ENCODE data around the gene GTF2E1. TPM values are rescaled to one million over a fixed set of nuclear protein-coding genes. Genes with fewer than 3 reads are reported as not detected.

GTF2E1 gene
- total and polyA plus RNA-seq, 10 of the 15 experiments (the other 5 are each of a cell fraction or from before 2014, with no cell fraction given), result 9.2 to 24.9 (median 16.2) TPM

DNA sequence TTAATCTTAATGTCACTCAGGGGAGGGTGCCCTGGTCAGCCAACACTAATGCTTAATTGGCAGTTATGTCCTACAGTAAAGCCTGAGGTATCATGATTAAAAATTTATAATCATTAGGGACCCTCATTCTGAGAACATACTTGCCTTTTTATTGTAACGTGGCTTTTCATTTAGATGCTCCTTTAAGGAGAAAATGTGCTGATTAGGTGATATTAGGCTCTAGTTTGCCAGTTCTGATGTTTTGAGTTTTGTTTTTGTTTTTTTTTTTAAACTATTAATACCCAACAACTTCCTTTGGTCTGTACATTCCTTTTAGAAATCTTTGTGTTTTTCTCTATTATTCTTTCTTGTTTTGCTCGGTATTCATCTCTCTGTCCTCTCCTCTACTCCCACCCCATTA, 10.3 kb downstream of the GTF2E1 start (continued):
- TF ChIP-seq GABPA (IDR thresholded peaks at IDR 0.05; ENCODE audit: low read depth) (no peak), ATF3 (IDR thresholded peaks at IDR 0.05; ENCODE audit: borderline replicate concordance, extremely low read depth, low read depth, low read length) (no peak)

DNA sequence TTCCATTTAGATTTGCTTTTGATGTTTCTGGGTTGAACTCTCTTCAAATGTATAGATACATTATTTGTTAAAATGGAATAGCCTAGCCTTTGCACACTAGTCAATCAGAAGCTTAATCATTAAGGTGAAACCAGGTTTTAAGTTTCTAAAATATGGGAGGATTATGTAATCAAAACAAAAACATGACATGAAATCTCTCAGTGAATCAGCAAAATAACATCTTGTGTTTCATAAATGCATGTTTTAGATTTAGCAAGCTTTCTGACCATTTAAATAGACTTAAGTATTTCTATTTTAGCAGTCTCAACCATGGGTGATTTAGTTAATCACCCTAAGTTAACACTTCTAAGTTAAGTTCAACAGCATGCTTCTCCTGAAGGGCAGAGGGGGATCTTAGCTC, 11.3 kb downstream of the GTF2E1 start:
- ChIA-PET POLR2A (interaction anchor here (0.7 to 3.3 kb wide), 2 partner anchors 11 to 12 kb away, joined by 3 to 13 read pairs; partner anchors contain the start of genes GTF2E1 and RABL3), RAD21 (ENCODE audit: unreplicated experiment) (interaction anchor here (0.8 to 1.3 kb wide), 3 partner anchors 9 to 14 kb away, joined by 3 to 5 read pairs (median 3); no protein-coding TSS in a partner anchor), CTCF (interaction anchor here (0.6 to 1.7 kb wide), 6 partner anchors 8 to 673 kb away, joined by 3 to 7 read pairs (median 4); partner anchors contain the start of gene NDUFB4), SMC1A (ENCODE audit: uncharacterized antibody, unreplicated experiment) (interaction anchor here (0.8 to 3.4 kb wide), 9 partner anchors 9 to 186 kb away, joined by 3 to 20 read pairs (median 6); partner anchors contain the start of genes GTF2E1 and RABL3)
- BruUV-seq (replicated peaks), result no TSS peak
- FAIRE-seq (no peak), DNase-seq (ENCODE audit: low read depth, low spot score) (no peak), ATAC-seq (no peak; the same call in 2 of the 3 replicates)
- peaks cover 0 to 10% of the 10 kb centered on the region in 2 experiments; a peak in 3 of 4 replicates for H3K36me3 ChIP-seq (ENCODE audit: control insufficient read depth in 2 of 2, insufficient read depth in 2 of 2, low read length in 1 of 2)
- no peak overlapping the region for H3K27ac ChIP-seq (ENCODE audit: control insufficient read depth, insufficient read depth)
- no peaks in the 10 kb centered on the region for H3K4me1 ChIP-seq (ENCODE audit: control insufficient read depth, insufficient read depth, low read length)
- H3K27me3 ChIP-seq (replicated peaks in 1 of 2; ENCODE audit: control insufficient read depth in 2 of 2, insufficient read depth in 2 of 2, low read length in 1 of 2), result no peaks in the 10 kb centered on the region
- in situ Hi-C loops (cut with MboI) (no loop called here), intact Hi-C loops (cut with micrococcal nuclease; ENCODE audit: unreplicated experiment) (no loop called here)
- H4K20me1 ChIP-seq (ENCODE audit: control insufficient read depth, insufficient read depth), result no peaks in the 10 kb centered on the region
- H3K4me3 ChIP-seq, result no peak overlapping the region
- no peak for TF ChIP-seq ASH2L (IDR thresholded peaks at IDR 0.05; ENCODE audit: borderline replicate concordance, low read depth)
- no peak for TF ChIP-seq POU2F2 (IDR thresholded peaks at IDR 0.05; ENCODE audit: borderline replicate concordance, low read depth, low read length)
- TF ChIP-seq USF1 (IDR thresholded peaks at IDR 0.05; ENCODE audit: borderline replicate concordance, extremely low read length, insufficient read depth, low read depth, low read length), result no peak
- no peak for TF ChIP-seq FOXM1 (IDR thresholded peaks at IDR 0.05; ENCODE audit: low read depth, low read length)
- no peak for TF ChIP-seq TCF7 (IDR thresholded peaks at IDR 0.05; ENCODE audit: borderline replicate concordance)
- no peak for TF ChIP-seq ZZZ3 (IDR thresholded peaks at IDR 0.05; ENCODE audit: control insufficient read depth, insufficient read length, low read depth)
- TF ChIP-seq, protein P1, sequence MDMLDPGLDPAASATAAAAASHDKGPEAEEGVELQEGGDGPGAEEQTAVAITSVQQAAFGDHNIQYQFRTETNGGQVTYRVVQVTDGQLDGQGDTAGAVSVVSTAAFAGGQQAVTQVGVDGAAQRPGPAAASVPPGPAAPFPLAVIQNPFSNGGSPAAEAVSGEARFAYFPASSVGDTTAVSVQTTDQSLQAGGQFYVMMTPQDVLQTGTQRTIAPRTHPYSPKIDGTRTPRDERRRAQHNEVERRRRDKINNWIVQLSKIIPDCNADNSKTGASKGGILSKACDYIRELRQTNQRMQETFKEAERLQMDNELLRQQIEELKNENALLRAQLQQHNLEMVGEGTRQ (IDR thresholded peaks at IDR 0.05; ENCODE audit: borderline replicate concordance, low read depth, low read length), result no peak
- no peak for TF ChIP-seq NR2F1 (conservative IDR thresholded peaks at IDR 0.05)
- TF ChIP-seq MEF2B (IDR thresholded peaks at IDR 0.05; ENCODE audit: partially characterized antibody, poor library complexity, severe bottlenecking), result no peak
- no peak for TF ChIP-seq JUND (IDR thresholded peaks at IDR 0.05; ENCODE audit: low read depth, low read length)
- TF ChIP-seq MTA3 (IDR thresholded peaks at IDR 0.05; ENCODE audit: borderline replicate concordance, low read length), result no peak
- no peak for TF ChIP-seq PAX8 (IDR thresholded peaks at IDR 0.05)
- peaks cover 22% of the 10 kb centered on the region for H3K79me2 ChIP-seq (ENCODE audit: control insufficient read depth, insufficient read depth, low read length)
- no peak overlapping the region for H2AFZ ChIP-seq (ENCODE audit: control insufficient read depth, low read depth, low read length)
- 0 out of 2 replicates have a peak overlapping the region, but pooled peaks have one; percentile 13 for H3K4me2 ChIP-seq (ENCODE audit: control insufficient read depth, insufficient read depth)
- peaks cover 4% of the 10 kb centered on the region for H3K9me3 ChIP-seq (replicated peaks; ENCODE audit: control insufficient read depth, insufficient read depth, low read length)
- H3K9ac ChIP-seq (ENCODE audit: control insufficient read depth, insufficient read depth, low read length), result no peak overlapping the region
